Upper lobe of left lung (tissue), 4 donors: ENCODE results near the gene SERGEF.

Experiments used
- POLR2A ChIP-seq, 4 donors: fragments of 450-650 bp; IDR thresholded peaks; one replicate each; pipeline ENCODE4 v1.5.1; 2016 to 2017; ENCODE audit warnings: antibody characterized with exemption in 4 of 4, mild to moderate bottlenecking in 2 of 4
- TF ChIP-seq, protein P1 (sequence below), 6 experiments: fragments of 450-650 bp in 4 of 6; fragments of 200-600 bp in 2 of 6; sonication (generic) in 2 of 6; IDR thresholded peaks; one replicate each; pipeline ENCODE4 v1.5.1; 2016 to 2019; ENCODE audit warnings: antibody characterized with exemption in 6 of 6

- TF ChIP-seq POLR2A (IDR thresholded peaks at IDR 0.05) = no peak
- TF ChIP-seq, protein P1, sequence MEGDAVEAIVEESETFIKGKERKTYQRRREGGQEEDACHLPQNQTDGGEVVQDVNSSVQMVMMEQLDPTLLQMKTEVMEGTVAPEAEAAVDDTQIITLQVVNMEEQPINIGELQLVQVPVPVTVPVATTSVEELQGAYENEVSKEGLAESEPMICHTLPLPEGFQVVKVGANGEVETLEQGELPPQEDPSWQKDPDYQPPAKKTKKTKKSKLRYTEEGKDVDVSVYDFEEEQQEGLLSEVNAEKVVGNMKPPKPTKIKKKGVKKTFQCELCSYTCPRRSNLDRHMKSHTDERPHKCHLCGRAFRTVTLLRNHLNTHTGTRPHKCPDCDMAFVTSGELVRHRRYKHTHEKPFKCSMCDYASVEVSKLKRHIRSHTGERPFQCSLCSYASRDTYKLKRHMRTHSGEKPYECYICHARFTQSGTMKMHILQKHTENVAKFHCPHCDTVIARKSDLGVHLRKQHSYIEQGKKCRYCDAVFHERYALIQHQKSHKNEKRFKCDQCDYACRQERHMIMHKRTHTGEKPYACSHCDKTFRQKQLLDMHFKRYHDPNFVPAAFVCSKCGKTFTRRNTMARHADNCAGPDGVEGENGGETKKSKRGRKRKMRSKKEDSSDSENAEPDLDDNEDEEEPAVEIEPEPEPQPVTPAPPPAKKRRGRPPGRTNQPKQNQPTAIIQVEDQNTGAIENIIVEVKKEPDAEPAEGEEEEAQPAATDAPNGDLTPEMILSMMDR (IDR thresholded peaks at IDR 0.05) = no peak
Measured at GRCh38 chr11:17748044-17748443, 264.8 kb downstream of the SERGEF start.
